SIG-M5 treated with dmso at 0.1 percent for 504 hours (cell line): Measurements from ENCODE around the gene FHIT.

Experiments used
- DNase-seq: peaks from one replicate; lab custom pipeline; 2025; ENCODE audit not compliant: unreplicated experiment; lab: John Stamatoyannopoulos, UW

FHIT gene

GRCh38 chr3:60153221-60153999 lies 1097.8 kb downstream of the FHIT start:
- no peak for DNase-seq

- no peak for DNase-seq
These were observed 1101.8 kb downstream of the FHIT start for GRCh38 chr3:60149501-60149900.

GRCh38 chr3:60147249-60147950 lies 1103.9 kb downstream of the FHIT start:
- no peak for DNase-seq

GRCh38 chr3:60146121-60146520 lies 1105.1 kb downstream of the FHIT start:
- DNase-seq = no peak

- no peak for DNase-seq
These were observed 1107.2 kb downstream of the FHIT start for GRCh38 chr3:60144071-60144470.

- no peak for DNase-seq
These were observed 1109.2 kb downstream of the FHIT start for GRCh38 chr3:60142009-60142408.

- no peak for DNase-seq
These were observed 1111.1 kb downstream of the FHIT start for GRCh38 chr3:60140160-60140559.

GRCh38 chr3:60136601-60137000 lies 1114.7 kb downstream of the FHIT start:
- no peak for DNase-seq

GRCh38 chr3:60135474-60135873 lies 1115.8 kb downstream of the FHIT start:
- no peak for DNase-seq

- no peak for DNase-seq
These were observed 1117.7 kb downstream of the FHIT start for GRCh38 chr3:60133269-60134162.

- DNase-seq = no peak
These were observed 1119.6 kb downstream of the FHIT start for GRCh38 chr3:60131618-60132017.

GRCh38 chr3:60126511-60127304 lies 1124.5 kb downstream of the FHIT start:
- DNase-seq = no peak

- no peak for DNase-seq
These were observed 1125.6 kb downstream of the FHIT start for GRCh38 chr3:60125686-60126085.

- DNase-seq = no peak
These were observed 1131.0 kb downstream of the FHIT start for GRCh38 chr3:60120245-60120644.

- DNase-seq = no peak
These were observed 1137.1 kb downstream of the FHIT start for GRCh38 chr3:60114191-60114590.

- DNase-seq = no peak
These were observed 1144.0 kb downstream of the FHIT start for GRCh38 chr3:60107275-60107674.

GRCh38 chr3:60102154-60102553 lies 1149.1 kb downstream of the FHIT start:
- no peak for DNase-seq

GRCh38 chr3:60101621-60102020 lies 1149.6 kb downstream of the FHIT start:
- DNase-seq = no peak

GRCh38 chr3:60096403-60096802 lies 1154.8 kb downstream of the FHIT start:
- no peak for DNase-seq

GRCh38 chr3:60095930-60096329 lies 1155.3 kb downstream of the FHIT start:
- DNase-seq = no peak

GRCh38 chr3:60095516-60095915 lies 1155.7 kb downstream of the FHIT start:
- no peak for DNase-seq
